Mucosa of descending colon (tissue), 3 donors: ENCODE data around the gene POU3F3. TPM values are rescaled to one million over a fixed set of nuclear protein-coding genes. Genes with fewer than 3 reads are reported as not detected.

ENCODE experiments used
- ATAC-seq: fragments of 200-7000 bp; cut with Tn5 transposase; one replicate; pipeline ENCODE4 v1.9.1; 2020; ENCODE audit warnings: mild to moderate bottlenecking, moderate library complexity
- DNase-seq, 3 donors: peaks; one replicate each; pipeline ENCODE4 v3.0.0-alpha.2; 2020
- H3K36me3 ChIP-seq: fragments of 200-600 bp; one replicate; pipeline ENCODE4 v1.8.0; 2021; ENCODE audit warnings: low read depth, mild to moderate bottlenecking
- H3K4me1 ChIP-seq: fragments of 200-600 bp; one replicate; pipeline ENCODE4 v1.8.0; 2021; ENCODE audit warnings: low read depth, mild to moderate bottlenecking
- H3K4me3 ChIP-seq: fragments of 200-600 bp; one replicate; pipeline ENCODE4 v1.8.0; 2021; ENCODE audit warnings: mild to moderate bottlenecking
- H3K9me3 ChIP-seq: fragments of 200-600 bp; one replicate; pipeline ENCODE4 v1.8.0; 2021; ENCODE audit warnings: mild to moderate bottlenecking
- intact Hi-C, 2 donors: fragments of 100-400 bp; cut with DNase I in 1 of 2; cut with micrococcal nuclease in 1 of 2; formaldehyde crosslinking; loops; one replicate each; pipeline versions ENCODE4 v1.11.0 to v1.11.1; 2022; cut with DNase I, micrococcal nuclease
- total RNA-seq, 3 donors: library from RNA; stranded (reverse); fragmentation: NEBNext Ultra II Directional in 2 of 3; extraction: Animal tissue kit (Norgen Biotek cat#: 25700) in 2 of 3; gene quantifications; one replicate each; pipeline versions ENCODE4 v1.2.1 to v1.2.4, GENCODE V29; 2021 to 2023
- TF ChIP-seq, protein P1 (sequence below): fragments of 200-600 bp; IDR thresholded peaks from one replicate; pipeline ENCODE4 v1.8.0; 2022; ENCODE audit warnings: antibody characterized with exemption, mild to moderate bottlenecking
- donor health status: DM: no; HTN: no; CAD: no; lungs with moderate emphysema.
- donor health status: DM: no; HTN: no; CAD: no.
- donor health status: DM: no; HTN: yes; CAD: no.

Gene POU3F3
- total RNA-seq, 3 donors from 2014 or later = 0.12 to 1.4 (median 0.14) TPM

DNA sequence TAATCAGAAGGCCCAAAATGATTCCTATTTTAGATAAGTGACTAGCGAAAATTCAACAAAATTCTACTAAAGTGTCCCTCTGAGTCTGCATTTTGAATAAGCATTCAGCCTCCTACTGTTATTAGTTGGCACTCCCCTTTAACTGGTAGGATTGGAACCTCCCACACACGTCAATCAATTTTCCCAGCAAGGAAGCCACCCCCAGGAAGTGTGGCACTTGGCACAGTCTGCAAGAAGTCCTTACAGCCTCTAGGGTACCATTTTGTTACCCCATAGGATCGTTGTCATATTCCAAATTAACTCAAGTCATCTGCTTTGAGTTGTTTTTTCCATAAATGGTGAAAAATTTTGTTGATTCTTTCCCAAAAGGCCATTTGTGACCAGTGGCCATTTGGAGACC, 33.8 kb upstream of the POU3F3 start:
- no peaks in the 10 kb centered on the region for H3K4me1 ChIP-seq
- H3K9me3 ChIP-seq = no peaks in the 10 kb centered on the region
- ATAC-seq (no peak), DNase-seq (no peak)
- H3K36me3 ChIP-seq = no peaks in the 10 kb centered on the region
- TF ChIP-seq, protein P1, sequence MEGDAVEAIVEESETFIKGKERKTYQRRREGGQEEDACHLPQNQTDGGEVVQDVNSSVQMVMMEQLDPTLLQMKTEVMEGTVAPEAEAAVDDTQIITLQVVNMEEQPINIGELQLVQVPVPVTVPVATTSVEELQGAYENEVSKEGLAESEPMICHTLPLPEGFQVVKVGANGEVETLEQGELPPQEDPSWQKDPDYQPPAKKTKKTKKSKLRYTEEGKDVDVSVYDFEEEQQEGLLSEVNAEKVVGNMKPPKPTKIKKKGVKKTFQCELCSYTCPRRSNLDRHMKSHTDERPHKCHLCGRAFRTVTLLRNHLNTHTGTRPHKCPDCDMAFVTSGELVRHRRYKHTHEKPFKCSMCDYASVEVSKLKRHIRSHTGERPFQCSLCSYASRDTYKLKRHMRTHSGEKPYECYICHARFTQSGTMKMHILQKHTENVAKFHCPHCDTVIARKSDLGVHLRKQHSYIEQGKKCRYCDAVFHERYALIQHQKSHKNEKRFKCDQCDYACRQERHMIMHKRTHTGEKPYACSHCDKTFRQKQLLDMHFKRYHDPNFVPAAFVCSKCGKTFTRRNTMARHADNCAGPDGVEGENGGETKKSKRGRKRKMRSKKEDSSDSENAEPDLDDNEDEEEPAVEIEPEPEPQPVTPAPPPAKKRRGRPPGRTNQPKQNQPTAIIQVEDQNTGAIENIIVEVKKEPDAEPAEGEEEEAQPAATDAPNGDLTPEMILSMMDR = no peak
- intact Hi-C loops = no loop called here
- no peak overlapping the region for H3K4me3 ChIP-seq

DNA sequence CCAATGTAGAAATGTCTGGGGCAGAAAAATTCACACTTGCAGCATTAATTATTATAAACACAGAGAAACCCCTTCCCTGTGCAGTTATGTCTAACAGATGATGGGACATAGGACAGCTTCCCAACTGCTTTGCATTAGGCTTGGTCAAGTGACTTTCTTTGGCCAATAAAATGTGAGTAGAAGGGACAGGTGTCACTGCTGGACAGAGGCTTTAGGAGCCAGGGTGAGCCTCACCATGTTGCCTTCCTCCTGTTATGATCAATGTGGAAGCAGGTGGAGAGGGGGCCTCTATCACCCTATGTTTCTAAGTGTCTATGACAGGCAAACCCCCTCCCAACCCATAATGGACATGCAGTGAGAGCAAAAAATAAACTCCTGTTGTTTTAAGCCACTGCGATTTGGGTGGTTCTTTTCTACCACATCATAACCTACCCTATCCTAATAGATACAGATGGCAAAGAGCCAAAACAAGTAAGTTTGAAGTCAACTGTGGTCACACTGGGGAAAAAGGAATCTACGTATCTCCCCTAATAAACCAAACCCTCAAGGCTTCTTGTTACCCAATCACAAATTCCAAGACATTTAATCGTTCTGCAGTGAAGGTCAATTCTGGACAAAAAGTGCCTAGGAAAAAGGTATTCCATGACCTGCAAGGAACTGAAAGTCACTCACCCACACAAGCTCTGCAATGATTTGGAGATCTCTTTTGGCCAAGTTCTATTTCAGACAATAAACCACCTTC, 28.6 kb upstream of the POU3F3 start:
- H3K4me3 ChIP-seq = no peak overlapping the region
- TF ChIP-seq, protein P1 = no peak

DNA sequence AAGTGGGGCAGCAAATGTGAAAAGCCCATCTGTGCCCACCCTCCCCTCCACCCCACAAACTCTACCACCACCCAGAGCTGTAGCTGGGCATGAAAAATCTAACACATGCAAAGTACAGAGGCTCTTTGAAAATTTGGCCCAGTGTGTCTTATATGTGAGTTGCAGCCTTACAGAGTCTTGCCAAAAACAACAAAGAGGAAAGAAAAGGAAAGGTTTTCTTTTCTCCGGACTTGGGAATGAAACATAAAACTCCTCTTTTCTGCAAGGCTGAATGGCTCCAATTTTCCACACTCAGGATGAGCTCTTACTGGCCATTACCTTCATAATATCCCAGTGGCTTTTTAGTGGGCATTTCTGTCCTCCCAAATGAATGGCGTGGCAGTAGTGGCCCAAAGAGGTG, 27.9 kb upstream of the POU3F3 start:
- ATAC-seq (no peak), DNase-seq (no peak)
- Histone ChIP-seq H3K9me3 (no peaks in the 10 kb centered on the region), H3K36me3 (no peaks in the 10 kb centered on the region), H3K4me3 (no peak overlapping the region), H3K4me1 (no peaks in the 10 kb centered on the region)
- TF ChIP-seq, protein P1 = no peak
- intact Hi-C loops = no loop called here

More for the DNA sequence above, 28.6 kb upstream of the POU3F3 start:
- ATAC-seq = no peak
- no peaks in the 10 kb centered on the region for H3K4me1 ChIP-seq
- intact Hi-C loops = no loop called here
- H3K36me3 ChIP-seq = no peaks in the 10 kb centered on the region
- no peaks in the 10 kb centered on the region for H3K9me3 ChIP-seq
- DNase-seq = no peak

DNA sequence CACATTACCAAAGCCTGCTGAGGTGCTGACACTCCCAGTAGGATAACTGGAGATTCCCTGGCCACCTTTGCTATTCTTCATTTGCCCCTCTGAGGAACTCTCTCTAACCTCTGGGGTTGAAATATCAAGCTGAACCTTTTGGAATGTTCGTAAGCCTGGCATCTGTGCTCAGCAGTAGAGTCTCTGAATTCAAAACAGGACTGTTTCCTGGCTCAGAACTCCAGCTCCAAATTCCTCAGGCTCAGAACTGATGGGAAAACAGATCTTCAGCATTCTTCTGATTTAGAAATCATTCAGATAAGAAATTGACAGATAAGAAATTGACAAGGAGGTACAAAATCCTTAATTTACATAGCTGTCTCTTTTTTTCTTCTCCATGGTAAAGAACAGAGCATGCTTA, 22.2 kb upstream of the POU3F3 start:
- no peaks in the 10 kb centered on the region for H3K36me3 ChIP-seq
- DNase-seq (no peak), ATAC-seq (no peak)
- intact Hi-C loops = no loop called here
- no peak overlapping the region for H3K4me3 ChIP-seq
- TF ChIP-seq, protein P1 = no peak
- H3K4me1 ChIP-seq = no peaks in the 10 kb centered on the region
- H3K9me3 ChIP-seq = no peaks in the 10 kb centered on the region

DNA sequence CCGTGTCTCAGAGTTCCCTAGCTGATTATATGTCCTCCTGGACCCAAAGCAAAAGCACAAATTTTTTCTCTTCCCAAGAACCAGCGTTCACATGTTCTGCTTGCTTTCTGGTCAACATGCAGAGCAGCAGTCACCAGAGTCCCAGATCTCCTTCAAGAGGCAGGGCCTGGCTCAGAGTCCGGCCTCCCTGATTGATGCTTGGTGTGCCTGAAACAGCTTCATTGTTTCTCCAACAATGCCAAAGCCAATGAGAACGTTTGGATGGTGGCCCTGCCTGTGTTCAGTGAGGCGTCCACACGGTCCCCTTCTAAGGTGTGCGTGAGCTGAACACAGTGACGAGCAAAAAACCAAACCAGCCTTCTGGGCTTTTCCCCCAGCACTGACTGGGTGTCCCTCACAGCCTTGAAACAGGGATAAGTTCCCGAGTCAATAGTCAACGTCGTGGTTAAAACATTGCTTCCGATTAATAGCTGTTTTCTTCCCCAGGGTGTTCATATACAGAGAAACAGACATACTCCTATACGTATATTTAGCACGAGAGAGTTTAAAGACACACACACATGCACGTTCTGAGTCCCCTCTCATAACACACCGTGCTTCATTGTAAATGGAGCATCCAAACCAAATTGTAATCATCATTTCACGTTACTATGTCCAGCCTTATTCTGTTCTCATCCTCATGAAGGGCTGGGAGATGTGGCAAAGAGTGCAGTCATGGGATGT, 19.3 kb upstream of the POU3F3 start:
- no peaks in the 10 kb centered on the region for H3K4me1 ChIP-seq
- intact Hi-C loops = no loop called here
- ATAC-seq (no peak), DNase-seq (no peak)
- no peak overlapping the region for H3K4me3 ChIP-seq
- TF ChIP-seq, protein P1 = no peak
- H3K9me3 ChIP-seq = no peaks in the 10 kb centered on the region
- no peaks in the 10 kb centered on the region for H3K36me3 ChIP-seq
